Measurements from ENCODE around the gene INTS7. TPM values are rescaled to one million over a fixed set of nuclear protein-coding genes. Genes with fewer than 3 reads are reported as not detected.

The INTS7 gene
- total RNA-seq, 1 donor from 2014 or later = 8.9 TPM

DNA sequence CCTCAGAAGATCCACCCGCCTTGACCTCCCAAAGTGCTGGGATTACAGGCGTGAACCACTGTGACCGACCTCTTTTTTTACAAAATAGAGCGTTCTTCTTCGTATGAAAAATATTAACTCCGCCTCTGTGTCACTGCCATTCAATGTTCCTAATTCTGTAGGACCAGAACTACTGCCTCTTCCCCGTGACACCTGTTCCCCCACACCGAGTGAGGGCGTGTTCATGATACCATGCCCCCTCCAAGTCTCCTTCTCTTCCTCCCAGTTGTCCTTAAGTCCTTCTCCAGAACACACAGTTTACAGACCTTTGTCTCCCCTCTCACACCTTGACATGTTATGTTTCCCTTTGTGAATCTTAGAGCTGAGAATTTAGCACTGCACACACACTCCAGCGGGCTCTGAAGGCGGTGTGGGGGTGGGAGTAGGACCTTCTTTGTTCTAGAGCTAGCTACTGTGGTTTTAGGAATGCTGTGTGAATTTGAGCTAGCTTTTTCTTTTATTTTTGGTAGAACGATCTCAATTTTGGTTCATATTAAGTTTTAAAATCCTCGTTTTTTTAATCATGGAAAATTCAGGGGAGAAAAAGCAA lies 122.4 kb downstream of the INTS7 start:
- Mint-ChIP-seq H3K27me3 (ENCODE audit: unreplicated experiment) (peaks cover 2% of the 10 kb centered on the region), H3K4me3 (ENCODE audit: unreplicated experiment) (no peak overlapping the region), H3K4me1 (ENCODE audit: unreplicated experiment) (no peaks in the 10 kb centered on the region), H3K27ac (ENCODE audit: unreplicated experiment) (no peak overlapping the region), H3K36me3 (ENCODE audit: low read depth, unreplicated experiment) (peaks cover 13% of the 10 kb centered on the region), H3K9me3 (ENCODE audit: unreplicated experiment) (peaks cover 8% of the 10 kb centered on the region)
- DNase-seq (ENCODE audit: low spot score) = no peak
- TF ChIP-seq, protein P1, sequence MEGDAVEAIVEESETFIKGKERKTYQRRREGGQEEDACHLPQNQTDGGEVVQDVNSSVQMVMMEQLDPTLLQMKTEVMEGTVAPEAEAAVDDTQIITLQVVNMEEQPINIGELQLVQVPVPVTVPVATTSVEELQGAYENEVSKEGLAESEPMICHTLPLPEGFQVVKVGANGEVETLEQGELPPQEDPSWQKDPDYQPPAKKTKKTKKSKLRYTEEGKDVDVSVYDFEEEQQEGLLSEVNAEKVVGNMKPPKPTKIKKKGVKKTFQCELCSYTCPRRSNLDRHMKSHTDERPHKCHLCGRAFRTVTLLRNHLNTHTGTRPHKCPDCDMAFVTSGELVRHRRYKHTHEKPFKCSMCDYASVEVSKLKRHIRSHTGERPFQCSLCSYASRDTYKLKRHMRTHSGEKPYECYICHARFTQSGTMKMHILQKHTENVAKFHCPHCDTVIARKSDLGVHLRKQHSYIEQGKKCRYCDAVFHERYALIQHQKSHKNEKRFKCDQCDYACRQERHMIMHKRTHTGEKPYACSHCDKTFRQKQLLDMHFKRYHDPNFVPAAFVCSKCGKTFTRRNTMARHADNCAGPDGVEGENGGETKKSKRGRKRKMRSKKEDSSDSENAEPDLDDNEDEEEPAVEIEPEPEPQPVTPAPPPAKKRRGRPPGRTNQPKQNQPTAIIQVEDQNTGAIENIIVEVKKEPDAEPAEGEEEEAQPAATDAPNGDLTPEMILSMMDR (IDR thresholded peaks at IDR 0.05; ENCODE audit: unreplicated experiment) = no peak

- TF ChIP-seq, protein P1 (IDR thresholded peaks at IDR 0.05; ENCODE audit: unreplicated experiment) = no peak
- Mint-ChIP-seq H3K27ac (ENCODE audit: unreplicated experiment) (no peak overlapping the region), H3K4me1 (ENCODE audit: unreplicated experiment) (no peaks in the 10 kb centered on the region), H3K4me3 (ENCODE audit: unreplicated experiment) (no peak overlapping the region), H3K36me3 (ENCODE audit: low read depth, unreplicated experiment) (peaks cover 13% of the 10 kb centered on the region), H3K27me3 (ENCODE audit: unreplicated experiment) (peaks cover 2% of the 10 kb centered on the region), H3K9me3 (ENCODE audit: unreplicated experiment) (peaks cover 8% of the 10 kb centered on the region)
- DNase-seq (ENCODE audit: low spot score) = no peak
These were observed 123.3 kb downstream of the INTS7 start for GRCh38 chr1:211912038-211912437.

- Mint-ChIP-seq H3K4me1 (ENCODE audit: unreplicated experiment) (no peaks in the 10 kb centered on the region), H3K4me3 (ENCODE audit: unreplicated experiment) (no peak overlapping the region), H3K9me3 (ENCODE audit: unreplicated experiment) (peaks cover 8% of the 10 kb centered on the region), H3K27ac (ENCODE audit: unreplicated experiment) (no peak overlapping the region), H3K27me3 (ENCODE audit: unreplicated experiment) (peaks cover 2% of the 10 kb centered on the region), H3K36me3 (ENCODE audit: low read depth, unreplicated experiment) (peaks cover 13% of the 10 kb centered on the region)
- TF ChIP-seq, protein P1 (IDR thresholded peaks at IDR 0.05; ENCODE audit: unreplicated experiment) = no peak
- DNase-seq (ENCODE audit: low spot score) = no peak
These were observed 124.4 kb downstream of the INTS7 start for GRCh38 chr1:211910913-211911485.

DNA sequence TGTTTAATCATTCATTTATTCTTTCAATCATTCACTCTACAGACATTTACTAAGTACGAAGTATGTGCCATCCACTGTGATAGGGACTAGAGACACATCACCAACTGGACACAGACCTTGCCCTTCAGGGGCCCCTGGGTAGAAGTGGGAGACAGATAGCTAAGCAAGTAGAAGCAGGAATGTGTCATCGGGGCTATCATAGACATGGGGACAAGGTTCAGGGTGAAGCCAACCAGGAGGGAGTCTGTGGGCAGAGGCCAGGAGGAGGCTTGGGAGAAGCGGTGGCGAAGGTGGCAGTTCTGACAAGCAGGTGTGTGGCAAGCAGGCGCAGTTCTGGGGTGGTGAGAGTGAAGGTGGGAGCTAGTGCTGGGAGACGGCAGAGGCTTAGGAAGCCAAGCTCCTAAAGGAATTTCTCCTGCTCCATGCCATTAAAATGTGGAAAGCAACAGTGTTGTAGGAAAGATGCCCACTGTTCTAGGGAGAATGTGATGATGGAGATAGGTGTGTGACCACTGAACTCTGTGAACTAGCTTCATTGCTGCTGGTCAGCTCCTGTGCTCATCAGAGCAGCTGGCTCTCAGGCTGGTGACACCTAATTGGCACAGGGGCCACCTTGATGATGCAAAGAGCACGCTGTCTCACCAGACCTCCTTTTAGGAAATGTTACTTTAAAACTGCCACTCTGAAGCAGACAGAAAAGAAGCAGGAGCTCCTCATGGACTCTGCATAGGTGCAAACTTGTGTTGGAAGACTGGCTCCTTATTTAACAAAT lies 125.1 kb downstream of the INTS7 start:
- peaks cover 13% of the 10 kb centered on the region for H3K36me3 Mint-ChIP-seq (ENCODE audit: low read depth, unreplicated experiment)
- no peaks in the 10 kb centered on the region for H3K4me1 Mint-ChIP-seq (ENCODE audit: unreplicated experiment)

More for the DNA sequence above, 125.1 kb downstream of the INTS7 start:
- H3K9me3 Mint-ChIP-seq (ENCODE audit: unreplicated experiment) = peaks cover 8% of the 10 kb centered on the region
- DNase-seq (ENCODE audit: low spot score) = no peak
- TF ChIP-seq, protein P1 (IDR thresholded peaks at IDR 0.05; ENCODE audit: unreplicated experiment) = no peak
- H3K27me3 Mint-ChIP-seq (ENCODE audit: unreplicated experiment) = peaks cover 2% of the 10 kb centered on the region
- H3K4me3 Mint-ChIP-seq (ENCODE audit: unreplicated experiment) = peak overlapping the region; percentile 26
- no peak overlapping the region for H3K27ac Mint-ChIP-seq (ENCODE audit: unreplicated experiment)

Measured in endothelial cell (in vitro differentiated cells).